ENCODE data around the gene NUTM1. TPM values are rescaled to one million over a fixed set of nuclear protein-coding genes. Genes with fewer than 3 reads are reported as not detected.

Gene NUTM1
- total and polyA plus RNA-seq, 7 donors: 0.01 TPM; not detected in 6

- no peak for ATAC-seq
- Histone ChIP-seq H3K36me3 (ENCODE audit: insufficient read depth in 1 of 2, low read depth in 1 of 2) (no peaks in the 10 kb centered on the region), H3K27ac (no peak overlapping the region), H3K27me3 (ENCODE audit: insufficient read depth in 3 of 3, low read length in 2 of 3) (no peaks in the 10 kb centered on the region), H3K4me3 (no peak overlapping the region), H3K9me3 (no peaks in the 10 kb centered on the region), H3K4me1 (peaks cover 13% of the 10 kb centered on the region)
- DNase-seq: no peak
- intact Hi-C loops (cut with DNase I): no loop called here
- TF ChIP-seq, protein P1, sequence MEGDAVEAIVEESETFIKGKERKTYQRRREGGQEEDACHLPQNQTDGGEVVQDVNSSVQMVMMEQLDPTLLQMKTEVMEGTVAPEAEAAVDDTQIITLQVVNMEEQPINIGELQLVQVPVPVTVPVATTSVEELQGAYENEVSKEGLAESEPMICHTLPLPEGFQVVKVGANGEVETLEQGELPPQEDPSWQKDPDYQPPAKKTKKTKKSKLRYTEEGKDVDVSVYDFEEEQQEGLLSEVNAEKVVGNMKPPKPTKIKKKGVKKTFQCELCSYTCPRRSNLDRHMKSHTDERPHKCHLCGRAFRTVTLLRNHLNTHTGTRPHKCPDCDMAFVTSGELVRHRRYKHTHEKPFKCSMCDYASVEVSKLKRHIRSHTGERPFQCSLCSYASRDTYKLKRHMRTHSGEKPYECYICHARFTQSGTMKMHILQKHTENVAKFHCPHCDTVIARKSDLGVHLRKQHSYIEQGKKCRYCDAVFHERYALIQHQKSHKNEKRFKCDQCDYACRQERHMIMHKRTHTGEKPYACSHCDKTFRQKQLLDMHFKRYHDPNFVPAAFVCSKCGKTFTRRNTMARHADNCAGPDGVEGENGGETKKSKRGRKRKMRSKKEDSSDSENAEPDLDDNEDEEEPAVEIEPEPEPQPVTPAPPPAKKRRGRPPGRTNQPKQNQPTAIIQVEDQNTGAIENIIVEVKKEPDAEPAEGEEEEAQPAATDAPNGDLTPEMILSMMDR (IDR thresholded peaks at IDR 0.05): no peak
- WGBS, 3 donors: 71 to 90% (median 90%) methylated on average over 1 of the region's 1 CpG
Measured at GRCh38 chr15:34324933-34325332, 18.2 kb upstream of the NUTM1 start.

DNA sequence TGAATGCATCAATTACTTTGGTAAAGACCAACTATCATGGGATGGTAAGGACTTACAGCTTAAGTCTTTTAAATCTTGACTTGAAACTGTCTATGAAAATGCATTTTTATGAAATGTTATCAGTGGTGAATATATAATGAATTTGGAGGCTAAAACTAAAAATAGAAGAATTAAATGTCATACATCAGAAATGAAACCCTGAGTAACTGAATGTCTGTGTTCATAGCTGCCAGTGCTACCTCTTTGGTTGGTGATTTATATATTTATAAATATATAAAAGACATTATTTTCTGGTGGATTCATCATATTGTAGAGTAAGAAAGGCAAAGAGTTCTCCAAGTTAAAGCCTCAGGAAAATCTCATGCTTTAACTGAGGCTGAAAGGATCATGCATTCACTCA is 17.7 kb upstream of the NUTM1 start:
- H3K36me3 ChIP-seq (ENCODE audit: insufficient read depth in 1 of 2, low read depth in 1 of 2): no peaks in the 10 kb centered on the region
- ATAC-seq (no peak), DNase-seq (no peak)
- H3K9me3 ChIP-seq: no peaks in the 10 kb centered on the region
- intact Hi-C loops (cut with DNase I): no loop called here
- H3K27me3 ChIP-seq (ENCODE audit: insufficient read depth in 3 of 3, low read length in 2 of 3): no peaks in the 10 kb centered on the region
- peaks cover 13% of the 10 kb centered on the region for H3K4me1 ChIP-seq
- no peak overlapping the region for H3K4me3 ChIP-seq
- H3K27ac ChIP-seq: no peak overlapping the region
- TF ChIP-seq, protein P1 (IDR thresholded peaks at IDR 0.05): no peak

DNA sequence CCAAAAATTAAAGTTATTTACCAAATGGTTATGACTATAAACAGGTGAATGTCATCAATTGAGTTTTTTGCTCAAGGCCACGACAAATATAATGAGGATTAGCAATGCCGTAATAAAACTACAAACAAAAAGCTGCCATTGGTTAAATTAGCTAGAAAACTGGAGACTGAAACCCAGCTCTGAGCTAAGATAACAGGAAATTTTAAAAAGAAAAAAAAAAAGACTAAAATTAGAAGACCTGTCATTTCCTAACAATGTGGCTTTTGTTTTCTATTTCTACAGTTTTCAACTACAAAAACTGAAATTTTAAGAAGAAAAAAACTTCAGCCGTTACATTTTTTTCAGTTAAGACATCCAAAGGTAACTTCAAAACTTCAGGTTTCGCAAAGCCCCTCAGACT is 15.2 kb upstream of the NUTM1 start:
- 75 to 85% (median 76%) methylated on average over 4 of the region's 4 CpGs for WGBS, 3 donors
- Histone ChIP-seq H3K9me3 (no peaks in the 10 kb centered on the region), H3K27ac (no peak overlapping the region), H3K27me3 (ENCODE audit: insufficient read depth in 3 of 3, low read length in 2 of 3) (no peaks in the 10 kb centered on the region), H3K4me3 (no peak overlapping the region), H3K4me1 (peaks cover 13% of the 10 kb centered on the region), H3K36me3 (ENCODE audit: insufficient read depth in 1 of 2, low read depth in 1 of 2) (peaks cover 0 to 10% of the 10 kb centered on the region in 2 donors)
- no peak for DNase-seq
- ATAC-seq: no peak
- intact Hi-C loops (cut with DNase I): no loop called here
- TF ChIP-seq, protein P1 (IDR thresholded peaks at IDR 0.05): no peak

GRCh38 chr15:34329006-34329405 is 14.1 kb upstream of the NUTM1 start:
- no peak for DNase-seq
- H3K4me3 ChIP-seq: no peak overlapping the region
- no peak overlapping the region for H3K27ac ChIP-seq
- H3K4me1 ChIP-seq: peaks cover 15% of the 10 kb centered on the region
- H3K36me3 ChIP-seq (ENCODE audit: insufficient read depth in 1 of 2, low read depth in 1 of 2): peaks cover 0 to 10% of the 10 kb centered on the region in 2 donors
- TF ChIP-seq, protein P1 (IDR thresholded peaks at IDR 0.05): no peak
- no peaks in the 10 kb centered on the region for H3K27me3 ChIP-seq (ENCODE audit: insufficient read depth in 3 of 3, low read length in 2 of 3)
- 59 to 77% (median 65%) methylated on average over 2 of the region's 2 CpGs for WGBS, 3 donors
- intact Hi-C loops (cut with DNase I): no loop called here
- H3K9me3 ChIP-seq: no peaks in the 10 kb centered on the region
- ATAC-seq: no peak

GRCh38 chr15:34330279-34330678 is 12.8 kb upstream of the NUTM1 start:
- WGBS, 3 donors: 92 to 95% (median 94%) methylated on average over 5 of the region's 5 CpGs
- no peak overlapping the region for H3K27ac ChIP-seq
- DNase-seq (no peak), ATAC-seq (no peak)
- intact Hi-C loops (cut with DNase I): no loop called here
- peaks cover 0 to 10% of the 10 kb centered on the region in 2 donors for H3K36me3 ChIP-seq (ENCODE audit: insufficient read depth in 1 of 2, low read depth in 1 of 2)
- no peaks in the 10 kb centered on the region for H3K27me3 ChIP-seq (ENCODE audit: insufficient read depth in 3 of 3, low read length in 2 of 3)
- H3K9me3 ChIP-seq: no peaks in the 10 kb centered on the region
- peaks cover 22% of the 10 kb centered on the region for H3K4me1 ChIP-seq
- no peak overlapping the region for H3K4me3 ChIP-seq
- TF ChIP-seq, protein P1 (IDR thresholded peaks at IDR 0.05): no peak

Measured in psoas muscle (tissue), 8 donors.